Activated CD4-positive, CD25-positive, alpha-beta regulatory T cell treated with anti-CD3 and anti-CD28 coated beads, Interleukin-2, amount 50 U/mL, for 24 hours (primary cell): ENCODE results near the gene RIC8B.

Experiments
- ATAC-seq, 2 donors: fragments of 150-1000 bp; cut with Tn5 transposase; one replicate each; pipeline ENCODE4 v1.10.0; 2021; ENCODE audit warnings: mild to moderate bottlenecking in 1 of 2, moderate library complexity in 1 of 2

RIC8B gene

DNA sequence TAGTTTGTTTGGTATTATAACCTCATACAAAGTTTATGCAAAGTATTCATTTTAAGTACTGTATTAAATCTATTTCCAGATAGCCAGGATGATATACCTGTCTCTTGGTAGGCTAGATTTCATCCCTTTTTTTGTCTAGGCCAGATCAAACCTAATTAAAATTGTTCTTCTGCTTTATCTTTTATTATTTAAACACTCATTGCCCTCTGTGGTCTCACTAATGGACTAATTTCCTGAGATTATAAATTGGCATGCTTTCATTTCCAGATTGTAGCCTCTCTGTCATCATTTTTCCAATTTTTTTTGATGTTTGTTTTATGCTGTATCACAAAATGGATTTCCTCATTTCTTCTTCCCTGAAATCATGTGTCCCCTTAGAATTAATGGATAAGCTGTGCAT, 95.6 kb downstream of the RIC8B start:
- no peak for ATAC-seq

DNA sequence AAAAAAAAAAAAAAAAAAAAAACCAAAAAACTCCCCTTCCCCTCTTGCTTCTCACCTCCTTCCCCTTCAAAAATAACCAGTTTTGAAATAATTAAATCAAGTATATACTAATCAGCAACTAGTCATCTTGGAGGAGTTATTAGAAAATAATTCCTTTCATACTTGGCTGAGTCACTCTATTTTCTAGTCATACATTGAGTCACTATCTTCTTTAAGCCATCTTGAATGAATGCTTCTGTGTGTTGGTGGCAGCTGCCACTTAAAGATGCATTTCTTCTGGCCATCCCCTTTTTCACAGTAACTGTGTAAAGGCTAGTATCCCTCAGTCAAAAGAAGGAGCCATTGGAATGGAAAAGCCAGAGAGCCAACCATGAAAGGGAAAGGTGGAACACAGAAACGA, 97.0 kb downstream of the RIC8B start:
- ATAC-seq, result peak; percentile 78 to 91

DNA sequence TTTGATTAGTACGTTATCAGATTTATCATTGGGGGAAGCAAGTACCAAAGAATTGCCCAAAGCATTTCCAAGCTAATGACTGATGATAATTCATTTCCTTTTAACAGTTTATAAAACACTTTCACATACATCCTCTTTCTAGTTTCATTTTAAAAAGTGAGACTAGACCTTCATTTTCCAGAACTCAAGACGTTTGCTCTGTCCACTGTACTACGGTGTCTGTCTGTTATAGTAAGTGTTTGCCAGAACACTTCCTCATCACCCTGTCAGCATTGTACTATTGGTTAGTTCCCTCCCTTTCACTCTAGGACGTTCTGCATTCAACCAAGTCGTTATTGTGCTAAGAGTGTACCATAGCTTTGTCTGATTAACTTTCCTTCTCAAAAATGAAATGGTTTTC, 99.5 kb downstream of the RIC8B start:
- no peak for ATAC-seq

DNA sequence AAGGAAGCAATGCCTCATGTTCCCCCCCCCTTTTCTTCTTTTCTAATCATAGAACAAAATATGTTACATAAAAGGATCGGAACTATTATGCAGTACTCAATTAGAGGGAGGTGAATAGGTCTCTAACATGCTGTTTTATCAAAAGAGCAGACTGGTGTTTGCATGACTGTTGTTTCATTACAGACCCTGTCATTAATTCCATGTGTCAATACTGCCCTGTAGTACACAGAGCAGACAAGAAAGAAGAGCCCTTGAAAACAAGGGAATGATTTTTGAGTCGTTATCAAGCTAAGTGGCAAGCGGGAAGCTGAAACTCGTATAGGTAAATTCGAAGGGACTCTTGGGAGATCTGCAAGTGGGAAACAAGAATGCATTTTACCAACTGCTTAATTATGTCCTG, 104.3 kb downstream of the RIC8B start:
- no peak for ATAC-seq

DNA sequence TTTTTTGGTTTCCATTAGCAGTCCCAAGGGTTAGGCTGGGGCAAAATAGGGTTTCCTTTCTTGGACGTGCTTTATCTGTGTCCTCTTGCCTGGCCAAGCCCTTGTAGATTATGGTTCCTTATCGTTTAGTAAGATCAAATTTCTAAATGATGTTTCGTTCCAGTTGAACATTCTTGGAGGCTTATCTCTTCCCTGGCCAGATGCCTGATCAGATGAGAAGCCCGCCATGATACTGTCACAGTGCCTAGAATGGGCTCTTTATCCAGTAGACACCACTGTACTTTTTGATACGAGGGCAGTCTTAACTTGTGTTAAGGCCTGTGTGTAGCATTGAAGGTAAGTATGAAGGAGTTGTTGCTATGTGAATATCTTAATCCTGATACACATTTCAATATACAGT, 105.1 kb downstream of the RIC8B start:
- ATAC-seq, result no peak

DNA sequence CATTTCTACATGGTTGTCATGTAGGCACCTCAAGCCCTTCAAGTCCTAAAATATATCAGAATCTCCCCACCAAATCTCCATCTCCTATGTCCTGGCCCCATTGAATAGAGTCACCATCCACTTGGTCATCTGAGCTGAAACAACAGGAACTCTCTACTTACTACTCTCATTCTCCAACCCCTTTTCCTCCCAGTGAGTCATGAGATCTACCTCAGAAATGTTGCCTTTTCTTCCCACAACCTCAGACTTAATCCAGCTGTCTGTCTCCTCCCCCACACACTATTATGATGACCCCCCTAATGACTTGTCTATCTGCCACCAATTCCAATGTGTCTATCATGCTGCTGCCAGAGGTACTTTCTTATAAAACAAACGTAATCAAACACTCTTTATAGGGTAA, 108.9 kb downstream of the RIC8B start:
- ATAC-seq, result no peak

DNA sequence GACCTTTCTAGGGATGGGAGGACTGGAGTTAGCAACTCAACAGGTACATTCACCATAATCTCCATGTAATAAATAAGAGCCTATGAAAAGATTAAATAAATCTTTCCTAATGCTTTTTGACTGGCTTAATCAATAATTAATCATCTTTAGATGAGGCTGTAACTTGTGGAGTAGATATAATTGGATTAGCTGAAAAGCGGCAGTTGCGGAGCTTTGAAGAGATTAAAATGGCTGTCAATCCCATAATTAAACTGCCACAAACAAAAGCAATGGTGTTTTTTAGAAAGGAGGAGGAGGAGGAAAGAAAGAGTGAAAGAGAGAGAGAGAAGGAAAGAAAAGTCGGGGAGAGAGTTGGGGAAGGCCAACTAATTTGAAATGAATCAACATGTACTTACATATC, 110.5 kb downstream of the RIC8B start:
- no peak for ATAC-seq

DNA sequence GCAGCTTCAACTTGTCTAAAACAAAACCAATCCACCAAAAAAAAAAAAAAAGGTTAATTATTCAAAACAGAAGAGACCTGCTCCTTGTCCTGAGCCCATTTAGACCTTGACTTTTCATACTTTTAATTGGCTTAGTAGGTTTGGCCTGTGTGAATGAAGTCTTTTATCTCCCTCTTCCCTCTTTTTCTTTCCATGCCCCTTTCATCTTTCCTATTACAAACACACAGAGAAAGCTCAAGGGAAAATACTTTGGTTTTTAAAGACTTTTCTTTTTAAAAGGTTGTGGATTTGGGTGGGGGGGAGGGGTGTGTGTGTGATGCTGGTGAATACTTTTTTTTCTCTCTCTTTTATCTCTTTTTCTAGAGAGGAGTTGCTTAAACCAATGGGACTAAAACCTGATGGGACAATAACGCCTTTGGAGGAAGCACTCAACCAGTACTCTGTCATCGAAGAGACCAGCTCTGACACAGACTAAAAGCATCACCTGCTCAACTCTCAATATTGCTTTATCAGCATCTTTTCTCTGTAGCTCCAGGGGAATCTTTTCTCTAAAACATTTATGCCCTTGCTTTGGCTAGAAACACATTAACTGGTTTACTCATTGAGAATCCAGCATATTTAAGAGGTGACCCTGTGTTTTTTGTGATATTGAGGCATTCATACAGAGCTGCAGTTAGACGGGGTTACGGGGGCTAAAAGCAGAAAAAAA, 111.2 kb downstream of the RIC8B start:
- ATAC-seq, result no peak

DNA sequence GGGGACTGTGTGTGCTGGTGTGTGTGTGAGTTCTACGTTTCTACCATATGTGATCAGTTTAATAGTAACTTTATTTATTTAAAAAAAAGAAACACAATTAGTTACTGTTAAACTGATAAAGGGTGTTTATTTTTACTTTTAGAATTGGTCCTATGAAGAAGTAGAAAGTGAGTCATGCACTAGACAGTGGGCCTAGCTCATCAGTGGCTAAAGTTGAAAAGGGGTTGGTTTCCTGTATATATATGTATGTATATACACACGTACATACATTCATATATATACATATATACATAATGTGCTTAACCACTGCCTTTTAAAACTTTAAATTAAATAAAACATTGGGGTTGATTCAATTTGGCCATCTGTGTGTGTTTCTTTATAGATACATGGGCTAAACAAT, 112.5 kb downstream of the RIC8B start:
- ATAC-seq, result no peak

DNA sequence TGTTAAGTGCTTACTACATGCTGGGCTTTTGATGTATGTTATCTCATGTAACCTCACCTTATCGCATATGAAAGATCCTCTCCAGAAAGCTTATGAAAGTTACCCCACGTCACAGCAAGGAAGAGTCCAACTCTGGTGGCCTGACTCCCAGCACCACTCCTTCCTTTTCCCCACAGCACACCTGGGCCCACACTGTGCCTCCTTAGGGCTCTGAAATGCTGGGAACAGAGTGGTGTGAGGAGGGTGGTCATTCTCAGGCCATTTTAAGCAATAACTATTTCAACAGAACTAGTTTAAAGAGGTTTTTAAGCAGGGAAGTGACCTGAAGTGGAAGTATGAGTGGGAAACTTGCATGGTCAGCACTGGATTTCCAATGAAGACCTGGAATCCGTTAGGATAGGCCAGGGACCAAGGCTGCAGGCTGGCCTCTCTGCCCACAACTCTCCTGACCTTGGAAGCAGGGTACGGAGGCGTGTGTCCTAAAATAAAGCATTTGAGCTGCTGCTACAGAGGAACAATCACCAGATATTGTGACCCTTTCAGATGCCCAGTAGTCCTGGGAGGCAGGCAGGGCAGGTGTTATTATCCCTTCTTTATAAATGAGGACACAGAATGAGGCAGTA, 114.0 kb downstream of the RIC8B start:
- ATAC-seq, result no peak

DNA sequence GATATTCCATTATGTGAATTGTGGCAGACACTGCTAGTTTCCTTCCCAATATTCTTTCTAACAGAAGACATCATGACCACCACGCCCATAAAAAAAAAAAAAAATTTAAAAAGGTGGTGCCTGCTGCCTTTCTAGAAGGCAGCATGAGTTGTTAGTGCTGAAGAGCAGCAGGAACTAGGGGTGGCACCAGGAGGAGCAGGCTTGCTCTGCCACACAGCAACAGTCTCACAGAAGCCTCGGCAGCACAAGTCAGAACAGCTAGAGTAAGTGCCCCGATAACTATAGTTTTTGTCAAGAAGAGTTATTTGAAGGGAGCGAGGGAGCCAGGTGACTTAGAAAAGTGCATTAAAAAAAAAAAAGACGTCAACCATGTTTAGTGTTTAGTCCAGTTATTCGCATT, 114.8 kb downstream of the RIC8B start:
- ATAC-seq, result no peak

DNA sequence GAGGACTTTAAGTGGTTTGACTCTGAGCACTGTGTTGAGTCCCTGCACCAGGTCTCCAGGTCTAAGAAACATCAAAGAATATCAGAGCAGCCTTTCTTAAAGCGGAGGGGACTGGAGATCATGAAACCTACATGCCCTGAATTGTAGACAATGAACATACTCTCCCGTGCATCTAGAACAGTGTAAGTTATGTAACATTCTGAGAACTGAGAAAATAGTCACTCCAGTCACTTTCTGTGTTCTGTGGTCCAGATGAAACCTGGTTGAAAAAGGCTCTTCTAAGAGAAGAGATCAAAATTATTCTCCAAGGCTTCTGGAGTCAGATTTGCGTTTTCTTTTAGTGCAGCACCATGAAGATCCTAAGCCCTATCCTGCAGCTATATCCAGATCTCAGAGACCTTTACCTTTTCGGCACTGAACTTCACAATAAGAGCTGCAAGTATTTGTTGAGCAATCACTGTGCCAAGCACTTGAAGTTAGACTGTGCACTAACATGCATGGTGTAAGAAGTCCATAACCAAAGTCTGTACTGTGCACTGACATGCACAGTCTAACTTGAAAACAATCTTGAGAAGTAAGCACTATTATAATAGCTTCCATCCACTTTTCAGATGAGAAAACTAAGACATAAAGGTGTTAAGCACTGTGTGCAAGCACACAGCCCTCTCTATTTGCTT, 115.6 kb downstream of the RIC8B start:
- ATAC-seq, result no peak

DNA sequence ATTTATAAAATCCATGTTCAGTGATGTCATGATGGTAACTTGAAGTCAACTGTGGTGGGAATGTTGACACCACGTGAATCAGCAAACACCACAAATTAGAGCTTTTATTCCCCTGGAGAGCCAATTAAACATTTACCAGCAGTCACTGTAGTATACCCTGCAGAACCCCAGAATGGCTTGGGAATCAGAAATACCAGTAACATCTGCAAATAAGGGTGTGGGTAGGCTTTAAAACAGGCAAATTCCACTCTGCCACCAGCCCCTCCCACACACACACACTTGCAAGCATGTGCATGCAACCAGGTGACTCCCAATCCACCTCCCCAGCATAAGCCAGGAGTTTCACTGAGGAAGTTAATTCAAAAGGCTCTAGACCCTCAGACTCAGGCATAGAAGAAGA, 117.6 kb downstream of the RIC8B start:
- ATAC-seq, result no peak

DNA sequence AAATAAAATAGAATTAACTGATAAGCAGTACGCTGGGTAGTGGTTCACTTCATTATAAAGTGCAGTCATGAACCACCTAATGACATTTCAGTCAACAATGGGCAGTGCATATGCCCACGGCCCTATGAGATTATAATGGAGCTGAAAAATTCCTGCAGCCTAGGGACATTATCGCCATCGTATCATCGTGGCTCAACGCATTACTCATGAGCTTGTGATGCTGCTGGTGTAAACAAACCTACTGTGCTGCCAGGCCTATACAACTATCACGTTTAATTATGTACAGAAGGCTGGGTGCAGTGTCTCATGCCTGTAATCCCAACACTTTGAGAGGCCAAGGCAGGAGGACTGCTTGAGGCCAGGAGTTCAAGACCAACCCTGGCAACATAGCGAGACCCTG, 119.0 kb downstream of the RIC8B start:
- no peak for ATAC-seq

DNA sequence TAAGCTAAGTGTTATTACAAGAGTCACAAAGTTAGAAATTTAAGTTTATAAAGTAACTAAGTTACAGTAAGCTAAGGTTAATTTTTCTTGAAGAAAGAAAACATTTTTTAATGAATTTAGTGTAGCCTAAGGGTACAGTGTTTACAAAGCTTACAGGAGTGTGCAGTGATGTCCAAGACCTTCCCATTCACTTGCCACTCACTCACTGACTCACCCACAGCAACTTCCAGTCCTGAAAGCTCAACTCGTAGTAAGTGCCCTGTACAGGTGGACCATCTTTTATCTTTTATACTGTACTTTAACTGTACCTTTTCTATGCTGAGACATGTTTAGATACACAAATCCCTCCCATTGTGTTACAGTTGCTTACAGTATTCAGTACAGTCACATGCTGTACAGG, 120.3 kb downstream of the RIC8B start:
- ATAC-seq, result no peak

DNA sequence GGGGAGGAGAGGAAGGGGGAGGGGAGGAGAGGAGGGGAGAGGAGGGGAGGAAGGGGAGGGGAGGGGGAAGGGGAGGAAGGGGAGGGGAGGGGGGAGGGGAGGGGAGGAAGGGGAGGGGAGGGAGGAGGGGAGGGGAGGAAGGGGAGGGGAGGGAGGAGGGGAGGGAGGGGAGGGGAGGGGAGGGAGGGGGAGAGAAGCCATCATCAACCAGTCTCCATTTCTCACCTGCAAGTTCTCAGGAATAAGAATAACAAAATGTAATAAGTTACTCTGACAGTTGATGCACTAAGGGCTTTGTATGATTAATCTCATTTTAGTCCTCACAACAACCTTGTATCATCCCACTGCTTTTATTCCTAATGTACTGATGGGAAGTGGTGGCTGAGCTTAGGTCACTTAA, 122.1 kb downstream of the RIC8B start:
- ATAC-seq, result no peak

DNA sequence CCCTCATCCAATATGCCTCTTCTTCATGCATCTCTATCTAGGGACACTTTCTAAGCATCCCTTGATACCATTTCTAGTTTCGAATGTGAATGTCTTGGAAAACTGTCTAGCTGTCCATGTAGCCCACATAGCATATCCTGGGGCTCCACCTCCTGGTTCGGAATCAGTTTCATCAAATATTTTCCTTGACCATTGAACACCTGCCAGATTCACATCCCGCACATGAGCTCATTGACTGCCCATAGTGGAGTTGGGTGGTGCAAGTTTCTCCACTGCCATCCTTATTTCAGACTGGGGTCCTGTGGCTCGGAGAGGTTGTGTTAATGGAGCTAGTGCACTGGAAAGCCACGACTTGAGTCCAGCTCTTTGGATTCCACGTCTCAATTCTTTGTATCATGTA, 122.6 kb downstream of the RIC8B start:
- no peak for ATAC-seq

DNA sequence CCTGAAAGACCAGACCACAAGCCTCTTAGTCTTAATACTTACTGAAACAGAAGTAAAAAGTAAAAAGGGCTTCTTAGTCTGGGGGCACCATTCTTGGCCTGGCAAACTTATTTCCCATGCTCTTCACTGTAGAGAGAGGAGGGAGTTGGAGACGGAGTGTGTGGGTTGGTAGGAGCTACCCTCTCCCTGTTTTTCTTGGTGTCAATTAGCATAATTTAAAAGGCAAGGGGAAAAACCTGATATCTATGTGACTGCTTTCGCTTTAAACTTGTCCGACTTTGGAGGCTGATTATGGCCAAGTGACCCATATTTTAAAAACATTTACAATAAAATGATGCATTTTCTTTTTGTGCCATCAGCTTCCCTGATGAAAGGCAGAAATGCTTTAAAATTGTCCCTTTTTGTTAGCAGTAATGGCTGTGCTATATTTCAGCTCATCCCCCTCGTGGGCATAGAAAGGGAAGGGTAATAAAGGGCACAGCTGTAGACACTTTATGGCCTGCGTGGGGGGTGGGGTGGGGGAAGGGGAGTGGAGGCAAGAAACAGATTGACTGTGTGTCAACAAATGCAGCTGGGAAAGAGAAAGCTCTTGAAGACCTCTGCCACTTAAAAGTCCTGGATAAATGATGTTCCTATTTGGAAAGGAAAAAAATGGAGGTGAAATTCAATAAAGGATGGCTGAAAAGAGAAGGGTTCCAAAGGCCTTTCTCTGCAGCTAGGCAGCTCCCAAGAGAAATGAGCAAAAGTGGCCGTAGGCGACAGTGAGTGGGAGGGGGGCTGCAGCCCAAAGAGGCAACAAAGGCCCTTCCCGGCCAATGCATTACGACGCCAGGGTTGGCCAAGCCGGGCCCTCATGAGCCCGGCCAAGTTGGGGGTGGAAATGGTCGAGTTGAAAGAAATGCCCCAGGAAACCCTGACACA, 123.8 kb downstream of the RIC8B start:
- no peak for ATAC-seq

DNA sequence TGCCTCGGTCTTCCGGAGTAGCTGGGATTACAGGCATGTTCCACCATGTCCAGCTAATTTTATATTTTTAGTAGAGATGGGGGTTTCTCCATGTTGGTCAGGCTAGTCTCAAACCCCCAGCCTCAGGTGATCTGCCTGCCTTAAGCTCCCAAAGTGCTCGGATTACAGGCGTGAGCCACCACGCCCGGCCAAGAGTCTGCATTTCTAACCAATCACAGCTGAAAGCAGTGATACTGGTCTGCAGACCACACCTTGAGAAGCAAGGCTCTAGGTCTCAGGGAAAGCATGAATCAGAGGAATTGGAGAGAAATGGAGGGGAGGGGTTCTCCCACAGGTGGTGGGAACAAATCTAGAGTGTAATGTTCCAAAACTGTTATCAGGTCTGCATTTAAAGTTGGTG, 126.1 kb downstream of the RIC8B start:
- ATAC-seq, result no peak

DNA sequence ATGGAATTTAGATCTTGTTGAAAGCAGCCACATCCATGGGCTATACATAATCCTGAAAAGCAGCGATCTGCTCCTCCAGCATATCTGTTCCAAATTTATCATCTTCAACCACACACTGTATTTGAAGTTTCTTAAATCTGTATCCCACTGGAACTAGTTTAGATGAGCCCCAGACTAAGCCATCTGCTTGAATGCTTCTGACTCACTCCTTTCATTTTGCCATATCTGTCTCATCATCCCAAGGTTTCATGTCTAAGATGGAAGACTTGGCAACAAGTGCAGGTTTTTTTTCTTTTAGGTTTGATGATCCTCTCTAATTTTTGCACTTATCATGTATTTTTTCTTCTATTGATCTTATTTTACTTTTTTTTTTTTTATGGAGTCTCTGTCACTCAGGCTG, 126.8 kb downstream of the RIC8B start:
- no peak for ATAC-seq

DNA sequence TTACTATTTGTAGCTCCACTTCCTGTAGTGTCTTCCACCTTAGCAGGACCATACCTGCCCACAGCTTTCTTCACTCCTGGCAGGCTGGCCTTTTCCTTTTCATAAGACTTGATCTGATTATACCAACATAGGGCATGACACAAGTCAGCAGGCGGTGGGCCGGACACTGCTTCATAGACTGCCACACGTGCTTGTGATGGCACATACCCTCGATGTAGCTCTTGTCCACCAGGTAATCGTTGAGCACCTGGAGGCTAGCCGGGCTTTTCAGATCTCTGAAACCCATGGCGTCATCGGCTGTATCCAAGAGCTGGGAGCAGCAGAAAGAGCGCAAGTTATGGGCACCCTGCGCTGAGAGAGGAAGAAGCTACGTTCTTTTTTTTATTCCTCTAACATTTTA, 127.6 kb downstream of the RIC8B start:
- ATAC-seq, result no peak

DNA sequence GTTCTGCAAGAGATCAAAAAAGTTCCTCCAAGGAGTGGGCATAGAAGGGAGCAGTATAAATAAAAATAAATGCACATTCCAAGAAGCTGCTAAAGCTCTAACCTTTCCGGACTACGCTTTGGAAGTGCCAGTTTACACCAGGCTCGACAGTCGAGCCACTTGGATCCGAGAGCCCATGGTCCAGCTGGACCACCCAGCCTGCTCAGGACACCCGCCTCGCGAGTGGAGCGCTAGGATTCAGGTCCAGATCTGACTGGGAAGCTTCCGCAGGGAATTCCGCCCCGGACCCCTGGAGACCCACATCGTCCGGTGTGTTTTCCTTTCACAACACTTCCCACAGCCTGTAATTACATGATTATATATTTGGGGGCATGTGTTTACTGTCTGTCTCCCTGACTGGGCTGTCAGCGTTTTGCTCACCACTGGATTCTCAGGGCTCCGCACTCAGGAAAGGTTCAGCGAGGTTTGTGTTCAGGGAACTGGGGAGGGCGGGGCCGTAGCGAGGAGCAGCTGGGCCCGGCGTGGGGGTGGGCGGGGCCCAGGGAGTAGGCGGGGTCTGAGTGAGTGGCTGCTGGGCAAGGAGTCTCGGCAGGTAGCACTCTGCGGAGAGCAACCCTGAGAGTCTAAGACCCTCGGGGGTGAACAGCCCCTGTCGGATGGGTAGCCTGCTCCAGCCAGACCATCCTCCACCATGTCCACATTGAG, 128.9 kb downstream of the RIC8B start:
- ATAC-seq, result peak; percentile 91 to 94

DNA sequence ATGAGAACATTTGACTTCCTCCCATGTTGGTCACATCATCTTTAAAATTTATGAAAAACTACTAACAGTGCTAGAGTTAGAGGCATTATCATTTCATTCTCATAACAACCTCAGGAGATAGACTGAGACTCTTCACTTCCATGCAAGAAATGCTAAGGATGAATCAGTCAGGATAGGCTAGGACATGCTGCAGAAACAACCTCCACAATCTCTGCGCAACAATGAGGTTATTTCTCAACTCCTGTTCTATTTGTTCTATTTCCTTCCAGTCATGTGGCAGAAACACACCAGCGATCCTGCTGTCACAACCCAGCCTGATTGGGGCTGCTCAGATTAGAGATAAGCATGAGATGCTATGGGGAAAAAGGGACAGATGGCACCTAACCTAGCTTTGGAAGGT, 132.2 kb downstream of the RIC8B start:
- no peak for ATAC-seq
